NCI-H345 treated with DMSO at 0.1 percent for 48 hours (cell line): ENCODE data around the gene PRKCI.
A peak's percentile ranks its signal among the peaks of the same experiment; 100 is the strongest.
"Not testable (repeated sequence)": the region's sequence is repeated elsewhere in the genome, so short reads cannot be mapped to it uniquely, and the experiment has no call there.

ENCODE experiments used
- DNase-seq: peaks from one replicate; lab custom pipeline; 2025; ENCODE audit not compliant: unreplicated experiment; lab: John Stamatoyannopoulos, UW

PRKCI gene

DNA sequence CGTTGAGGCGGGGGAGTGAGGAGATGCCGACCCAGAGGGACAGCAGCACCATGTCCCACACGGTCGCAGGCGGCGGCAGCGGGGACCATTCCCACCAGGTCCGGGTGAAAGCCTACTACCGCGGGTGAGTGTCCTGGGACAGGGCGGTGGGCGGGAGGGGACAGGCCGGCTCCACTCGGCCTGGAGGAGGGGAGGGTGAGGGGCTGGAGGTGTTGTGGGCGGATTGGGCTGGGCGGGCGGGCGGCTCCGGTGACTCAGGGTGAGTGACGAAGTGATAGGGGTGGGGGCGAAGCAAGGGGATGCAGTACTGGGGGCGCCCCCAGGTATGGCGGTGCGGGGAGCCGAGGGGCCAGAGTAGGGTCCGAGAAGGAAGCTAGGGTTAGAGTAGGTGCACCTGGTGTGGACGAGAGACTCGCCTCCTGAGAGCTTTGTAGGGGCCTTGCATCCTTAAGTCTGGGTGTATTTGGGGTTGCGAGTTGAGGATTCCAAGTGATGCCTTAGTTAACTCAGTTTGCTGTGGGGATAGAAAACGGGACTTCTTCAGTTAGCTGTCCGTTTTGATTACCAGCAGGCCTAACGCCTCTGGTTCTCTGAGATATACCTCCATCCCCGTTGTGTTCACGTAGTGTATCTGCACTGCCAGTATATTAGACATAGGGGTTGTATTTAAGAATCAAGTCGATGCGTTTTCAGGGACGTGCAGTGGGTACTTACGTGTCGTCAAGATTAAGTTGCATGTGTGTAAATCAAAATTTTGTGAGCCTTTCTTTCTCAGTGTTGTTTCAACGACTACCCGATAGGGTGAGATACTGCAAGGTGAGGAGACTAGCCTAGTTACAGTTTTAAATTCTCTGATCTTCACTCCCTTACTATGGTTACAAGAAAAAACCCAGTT lies 670 bp downstream of the PRKCI start:
- peak; percentile 8 for DNase-seq

DNA sequence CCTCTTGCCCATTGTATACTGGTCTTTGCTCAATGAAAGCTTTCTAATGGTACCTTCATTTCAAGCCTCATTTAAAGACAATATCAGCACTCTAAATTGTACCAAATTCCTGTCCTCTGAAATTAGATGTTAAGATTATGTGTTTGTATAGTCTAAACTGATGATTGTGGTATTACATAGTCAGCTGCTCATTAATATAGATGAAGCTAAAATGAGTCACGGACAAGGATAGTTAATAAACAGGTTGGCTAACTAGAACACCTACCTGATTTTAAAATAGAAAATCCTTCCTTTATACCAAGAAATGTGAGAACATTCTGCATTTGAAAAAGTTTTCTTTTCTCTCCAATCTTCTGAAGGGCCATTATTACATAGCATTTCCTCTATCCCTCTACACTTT lies 2.9 kb downstream of the PRKCI start:
- DNase-seq = no peak

GRCh38 chr3:170226426-170226960 lies 4.3 kb downstream of the PRKCI start:
- DNase-seq = no peak

DNA sequence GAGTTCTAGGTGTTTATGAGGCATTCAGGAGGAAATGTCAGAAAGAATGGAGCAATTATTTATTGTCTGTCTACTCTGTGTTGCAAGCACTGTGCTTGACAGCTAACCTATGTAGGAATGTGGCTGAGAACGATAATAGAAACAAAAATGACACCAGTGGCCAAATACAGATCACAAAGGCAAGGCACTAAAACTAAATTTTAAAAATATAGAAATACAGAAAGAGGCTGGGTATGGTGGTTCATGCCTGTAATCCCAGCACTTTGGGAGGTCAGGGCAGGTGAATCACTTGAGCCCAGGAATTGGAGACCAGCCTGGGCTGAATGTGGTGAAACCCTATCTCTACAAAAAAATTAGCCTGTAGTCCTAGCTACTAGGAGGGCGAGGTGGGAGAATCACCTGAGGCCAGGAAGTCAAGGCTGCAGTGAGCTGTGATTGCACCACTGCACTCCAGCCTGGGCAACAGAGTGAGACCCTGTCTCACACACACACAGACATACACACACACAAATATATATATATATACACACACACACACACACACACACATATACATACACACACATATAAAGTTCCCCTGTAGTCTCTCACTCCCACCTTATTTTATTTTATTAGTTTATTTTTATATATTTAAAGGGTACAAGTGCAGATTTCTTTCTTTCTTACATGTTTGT lies 6.0 kb downstream of the PRKCI start:
- no peak for DNase-seq

DNA sequence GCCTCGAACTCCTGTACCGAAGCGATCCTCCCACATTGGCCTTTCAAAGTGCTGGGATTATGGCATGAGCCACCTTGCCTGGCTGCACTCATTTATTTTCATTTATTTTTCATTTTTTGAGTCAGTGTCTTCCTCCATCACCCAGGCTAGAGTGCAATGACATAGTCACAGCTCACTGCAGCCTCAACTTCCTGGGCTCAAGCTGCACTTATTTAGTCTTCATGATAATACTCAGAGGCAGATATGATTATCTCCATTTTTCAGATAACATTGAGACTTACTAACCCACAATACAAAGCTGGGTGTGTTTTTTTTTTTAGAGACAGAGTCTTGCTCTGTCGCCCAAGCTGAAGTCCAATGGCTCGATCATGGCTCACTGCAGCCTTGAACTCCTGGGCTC lies 10.0 kb downstream of the PRKCI start:
- no peak for DNase-seq

DNA sequence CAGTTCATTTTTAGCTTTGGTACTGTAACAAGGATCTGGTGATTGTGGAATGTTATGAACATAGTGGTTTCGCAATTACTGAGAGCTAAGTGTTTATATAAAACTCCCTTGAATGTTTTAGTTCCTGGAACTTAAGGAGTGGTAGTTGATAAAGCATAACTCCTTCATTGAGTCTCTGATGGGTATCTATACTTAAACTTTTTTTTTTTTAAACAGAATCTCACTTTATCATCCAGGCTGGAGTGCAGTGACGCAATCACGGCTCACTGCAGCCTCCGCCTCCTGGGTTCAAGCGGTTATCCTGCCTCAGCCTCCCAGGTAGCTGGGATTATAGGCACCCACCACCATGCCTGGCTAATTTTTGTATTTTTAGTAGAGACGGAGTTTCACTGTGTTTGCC lies 11.3 kb downstream of the PRKCI start:
- no peak for DNase-seq

- no peak for DNase-seq
Measured at GRCh38 chr3:170240142-170240541, 17.9 kb downstream of the PRKCI start.

- no peak for DNase-seq
Measured at GRCh38 chr3:170240671-170241070, 18.4 kb downstream of the PRKCI start.

- DNase-seq = no peak
Measured at GRCh38 chr3:170244576-170244975, 22.4 kb downstream of the PRKCI start.

DNA sequence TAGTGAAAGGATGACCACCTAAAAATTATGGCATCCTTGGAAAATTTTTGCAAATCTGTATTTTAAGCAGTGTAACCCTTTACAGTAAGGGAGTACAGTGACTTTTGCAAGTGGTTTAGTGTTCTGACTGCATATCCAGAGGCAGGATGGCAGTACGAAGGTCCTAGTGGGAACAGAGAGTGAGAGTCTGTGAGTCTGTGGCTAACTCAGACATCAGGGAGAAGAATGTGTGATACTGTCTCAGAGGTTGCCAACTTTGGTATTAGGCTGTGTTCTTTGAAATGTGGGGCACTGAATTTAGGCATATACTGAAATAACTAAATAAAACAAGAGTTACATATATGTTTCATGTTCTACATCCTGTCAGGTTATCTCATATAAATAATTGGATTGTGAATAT lies 25.7 kb downstream of the PRKCI start:
- DNase-seq = no peak

GRCh38 chr3:170256597-170256996 lies 34.4 kb downstream of the PRKCI start:
- DNase-seq = no peak

- DNase-seq = no peak
Measured at GRCh38 chr3:170257145-170257544, 34.9 kb downstream of the PRKCI start.

GRCh38 chr3:170258105-170258487 lies 35.9 kb downstream of the PRKCI start:
- no peak for DNase-seq

DNA sequence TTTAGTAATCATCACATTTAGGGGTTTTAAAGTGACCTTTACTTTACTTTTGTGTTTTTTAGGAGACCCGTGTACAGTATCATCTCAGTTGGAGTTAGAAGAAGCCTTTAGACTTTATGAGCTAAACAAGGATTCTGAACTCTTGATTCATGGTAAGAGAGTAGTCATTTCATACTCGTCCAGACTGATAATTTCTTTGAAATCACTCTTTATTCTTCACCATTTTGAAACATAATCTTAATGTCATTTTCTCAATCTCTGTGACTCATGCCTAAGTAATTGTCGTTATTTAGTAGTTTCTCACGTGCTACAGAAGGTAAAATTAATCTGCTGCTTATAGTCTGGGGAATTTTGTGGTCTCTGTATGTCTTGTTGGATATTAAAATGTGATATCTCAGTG lies 37.7 kb downstream of the PRKCI start:
- DNase-seq = no peak

- no peak for DNase-seq
Measured at GRCh38 chr3:170267793-170268192, 45.6 kb downstream of the PRKCI start.

DNA sequence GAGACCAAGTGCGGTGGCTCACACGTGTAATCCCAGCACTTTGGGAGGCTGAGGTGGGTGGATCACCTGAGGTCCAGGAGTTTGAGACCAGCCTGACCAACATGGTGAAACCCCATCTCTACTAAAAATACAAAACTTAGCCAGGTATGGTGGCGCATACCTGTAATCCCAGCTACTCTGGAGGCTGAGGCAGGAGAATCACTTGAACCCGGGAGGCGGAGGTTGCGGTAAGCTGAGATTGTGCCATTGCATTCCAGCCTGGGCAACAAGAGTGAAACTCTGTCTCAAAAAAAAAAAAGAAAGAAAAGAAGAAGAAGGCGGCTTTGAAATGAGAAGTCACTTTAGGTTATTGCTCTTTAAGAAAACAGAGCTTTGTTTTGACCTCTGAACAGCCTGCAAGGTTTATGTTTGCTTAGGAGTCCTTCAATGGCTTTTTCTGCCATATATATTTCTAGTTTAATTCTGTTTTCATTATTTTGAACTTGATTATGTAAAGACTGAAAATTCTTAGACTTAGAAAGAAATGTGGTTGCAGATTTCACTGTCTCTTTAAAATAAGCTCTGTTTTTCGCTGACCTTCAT lies 47.5 kb downstream of the PRKCI start:
- not testable (repeated sequence) for DNase-seq

GRCh38 chr3:170270282-170270881 lies 48.2 kb downstream of the PRKCI start:
- no peak for DNase-seq

- DNase-seq = no peak
Measured at GRCh38 chr3:170274641-170275040, 52.4 kb downstream of the PRKCI start.

GRCh38 chr3:170275832-170276231 lies 53.6 kb downstream of the PRKCI start:
- no peak for DNase-seq

DNA sequence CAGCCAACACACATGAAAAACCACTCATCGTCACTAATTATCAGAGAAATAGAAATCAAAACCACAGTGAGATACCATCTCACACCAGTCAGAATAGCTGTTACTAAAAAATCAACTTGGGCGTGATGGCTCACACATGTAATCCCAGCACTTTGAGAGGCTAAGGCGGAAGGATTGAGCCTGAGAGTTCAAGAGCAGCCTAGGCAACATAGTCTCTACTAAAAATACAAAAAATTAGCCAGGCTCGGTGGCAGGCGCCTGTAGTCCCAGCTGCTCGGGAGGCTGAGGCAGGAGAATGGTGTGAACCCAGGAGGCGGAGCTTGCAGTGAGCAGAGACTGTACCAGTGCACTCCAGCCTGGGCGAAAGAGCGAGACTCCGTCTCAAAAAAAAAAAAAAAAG lies 55.1 kb downstream of the PRKCI start:
- DNase-seq = not testable (repeated sequence)

DNA sequence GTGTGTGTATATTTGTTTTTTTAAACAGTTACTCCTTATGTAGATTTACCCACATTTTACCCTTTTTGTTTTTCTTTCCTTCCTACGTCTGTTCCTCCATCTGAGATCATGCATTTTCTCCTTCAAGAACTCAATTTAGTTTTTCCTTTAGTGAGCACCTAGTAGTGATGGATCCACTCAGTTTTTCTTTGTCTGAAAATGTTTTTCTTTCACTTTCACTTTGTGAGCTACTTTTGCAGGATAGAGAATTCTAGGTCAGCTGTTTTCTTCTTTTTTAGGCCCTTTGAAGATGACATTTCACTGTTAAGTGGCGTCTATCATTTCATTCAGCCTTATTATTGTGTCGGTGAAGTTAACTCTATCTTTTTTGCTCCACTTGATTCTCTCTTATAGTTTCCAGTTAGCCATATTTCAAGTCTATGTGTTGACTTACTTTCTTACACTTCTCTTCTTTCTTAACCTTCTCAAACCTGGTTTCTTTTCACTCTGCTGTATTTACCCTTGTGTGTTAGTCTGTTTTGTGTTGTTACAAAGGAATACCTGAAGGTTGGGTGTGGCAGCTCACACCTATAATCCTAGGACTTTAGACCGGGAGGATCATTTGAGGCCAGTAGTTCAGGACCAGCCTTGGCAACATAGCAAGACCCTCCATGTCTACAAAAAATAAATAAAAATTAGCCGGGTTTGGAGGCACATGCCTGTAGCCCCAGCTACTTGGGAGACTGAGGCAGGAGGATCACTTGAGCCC lies 55.8 kb downstream of the PRKCI start:
- DNase-seq = no peak
